Gastrocnemius medialis (tissue), 4 donors: ENCODE measurements around the gene GALNT7.
A peak's percentile ranks its signal among the peaks of the same experiment; 100 is the strongest.

Experiments
- POLR2A ChIP-seq, 2 donors: fragments of 450-650 bp; IDR thresholded peaks; one replicate each; pipeline ENCODE4 v1.6.1; 2017; ENCODE audit warnings: antibody characterized with exemption in 2 of 2, mild to moderate bottlenecking in 2 of 2, moderate library complexity in 2 of 2
- TF ChIP-seq, protein P1 (sequence below), 5 experiments: fragments of 450-650 bp in 3 of 5; fragments of 200-600 bp in 2 of 5; sonication (generic) in 2 of 5; IDR thresholded peaks in 4 of 5; conservative IDR thresholded peaks in 1 of 5; 1 replicate in 4 of 5; 2 replicates in 1 of 5; pipeline ENCODE4 v1.5.1; 2016 to 2019; ENCODE audit warnings: antibody characterized with exemption in 5 of 5, mild to moderate bottlenecking in 3 of 5, moderate library complexity in 3 of 5

DNA sequence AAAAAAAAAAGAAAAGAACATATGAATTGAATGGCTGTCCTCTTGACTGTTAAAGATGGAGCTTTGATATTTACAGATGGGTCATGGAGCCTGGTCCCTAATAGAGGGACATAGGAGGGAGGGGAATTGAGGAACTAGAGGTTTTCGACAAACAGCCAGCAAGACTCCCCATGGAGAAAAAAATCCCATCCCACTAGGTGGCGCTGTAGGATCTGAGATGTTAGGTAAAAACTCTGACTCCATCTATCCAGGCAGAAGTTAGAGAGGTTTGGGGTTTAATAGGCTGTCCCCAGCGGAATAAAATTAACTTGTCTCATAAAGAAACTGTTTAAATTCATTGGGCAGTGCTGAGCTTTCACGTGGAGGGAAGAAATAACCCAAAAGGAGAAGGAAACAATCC, 119.7 kb downstream of the GALNT7 start:
- no peak for TF ChIP-seq POLR2A (IDR thresholded peaks at IDR 0.05)
- TF ChIP-seq, protein P1, sequence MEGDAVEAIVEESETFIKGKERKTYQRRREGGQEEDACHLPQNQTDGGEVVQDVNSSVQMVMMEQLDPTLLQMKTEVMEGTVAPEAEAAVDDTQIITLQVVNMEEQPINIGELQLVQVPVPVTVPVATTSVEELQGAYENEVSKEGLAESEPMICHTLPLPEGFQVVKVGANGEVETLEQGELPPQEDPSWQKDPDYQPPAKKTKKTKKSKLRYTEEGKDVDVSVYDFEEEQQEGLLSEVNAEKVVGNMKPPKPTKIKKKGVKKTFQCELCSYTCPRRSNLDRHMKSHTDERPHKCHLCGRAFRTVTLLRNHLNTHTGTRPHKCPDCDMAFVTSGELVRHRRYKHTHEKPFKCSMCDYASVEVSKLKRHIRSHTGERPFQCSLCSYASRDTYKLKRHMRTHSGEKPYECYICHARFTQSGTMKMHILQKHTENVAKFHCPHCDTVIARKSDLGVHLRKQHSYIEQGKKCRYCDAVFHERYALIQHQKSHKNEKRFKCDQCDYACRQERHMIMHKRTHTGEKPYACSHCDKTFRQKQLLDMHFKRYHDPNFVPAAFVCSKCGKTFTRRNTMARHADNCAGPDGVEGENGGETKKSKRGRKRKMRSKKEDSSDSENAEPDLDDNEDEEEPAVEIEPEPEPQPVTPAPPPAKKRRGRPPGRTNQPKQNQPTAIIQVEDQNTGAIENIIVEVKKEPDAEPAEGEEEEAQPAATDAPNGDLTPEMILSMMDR (IDR thresholded peaks at IDR 0.05 in 4 of 5, conservative IDR thresholded peaks at IDR 0.05 in 1 of 5) = peak in 3 of 5 experiments; percentile 31 to 51 (median 40)
